ENCODE measurements around the gene DECR2.
"Not testable (repeated sequence)": the region's sequence is repeated elsewhere in the genome, so short reads cannot be mapped to it uniquely, and the experiment has no call there.

The DECR2 gene

GRCh38 chr16:379961-380761, 21.5 kb upstream of the DECR2 start:
- peak overlapping the region; percentile 24 to 54 for H3K9ac ChIP-seq (ENCODE audit: low read depth in 1 of 2, low read length in 2 of 2)
- H3K27me3 ChIP-seq (ENCODE audit: control insufficient read depth in 2 of 2, insufficient read depth in 2 of 2, low read length in 2 of 2) = no peaks in the 10 kb centered on the region
- H3K4me3 ChIP-seq (ENCODE audit: low read length in 2 of 2) = peak overlapping the region; percentile 26 to 76
- peaks cover 8 to 22% of the 10 kb centered on the region in 2 donors for H3K36me3 ChIP-seq (ENCODE audit: control insufficient read depth in 2 of 2, insufficient read depth in 2 of 2, low read length in 2 of 2)
- no peaks in the 10 kb centered on the region for H3K9me3 ChIP-seq (ENCODE audit: control insufficient read depth in 2 of 2, low read length in 2 of 2)
- peak overlapping the region; percentile 34 to 65 for H3K27ac ChIP-seq (ENCODE audit: low read depth in 2 of 2, low read length in 2 of 2)
- peaks cover 27 to 35% of the 10 kb centered on the region in 2 donors for H3K4me1 ChIP-seq (ENCODE audit: control insufficient read depth in 2 of 2, insufficient read depth in 2 of 2, low read length in 2 of 2)

DNA sequence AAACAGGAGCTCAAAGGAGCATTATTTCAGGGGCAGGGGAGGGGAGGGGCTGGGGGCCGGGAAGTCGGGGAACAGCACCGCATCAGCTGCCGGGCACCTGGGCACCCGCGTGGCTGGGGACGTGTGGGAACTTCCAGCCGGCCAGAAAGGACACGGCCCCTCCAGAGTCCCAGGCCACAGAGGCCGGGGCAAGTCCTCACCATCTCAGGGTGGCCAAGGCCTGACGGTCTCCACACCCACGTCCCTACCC, 21.0 kb upstream of the DECR2 start:
- no peaks in the 10 kb centered on the region for H3K9me3 ChIP-seq (ENCODE audit: control insufficient read depth in 2 of 2, low read length in 2 of 2)
- H3K36me3 ChIP-seq (ENCODE audit: control insufficient read depth in 2 of 2, insufficient read depth in 2 of 2, low read length in 2 of 2) = peaks cover 8 to 19% of the 10 kb centered on the region in 2 donors
- peak overlapping the region; percentile 74 to 83 for H3K9ac ChIP-seq (ENCODE audit: low read depth in 1 of 2, low read length in 2 of 2)
- H3K4me3 ChIP-seq (ENCODE audit: low read length in 2 of 2) = peak overlapping the region; percentile 73 to 76
- peaks cover 27 to 35% of the 10 kb centered on the region in 2 donors for H3K4me1 ChIP-seq (ENCODE audit: control insufficient read depth in 2 of 2, insufficient read depth in 2 of 2, low read length in 2 of 2)
- peak overlapping the region; percentile 63 to 71 for H3K27ac ChIP-seq (ENCODE audit: low read depth in 2 of 2, low read length in 2 of 2)
- no peaks in the 10 kb centered on the region for H3K27me3 ChIP-seq (ENCODE audit: control insufficient read depth in 2 of 2, insufficient read depth in 2 of 2, low read length in 2 of 2)

DNA sequence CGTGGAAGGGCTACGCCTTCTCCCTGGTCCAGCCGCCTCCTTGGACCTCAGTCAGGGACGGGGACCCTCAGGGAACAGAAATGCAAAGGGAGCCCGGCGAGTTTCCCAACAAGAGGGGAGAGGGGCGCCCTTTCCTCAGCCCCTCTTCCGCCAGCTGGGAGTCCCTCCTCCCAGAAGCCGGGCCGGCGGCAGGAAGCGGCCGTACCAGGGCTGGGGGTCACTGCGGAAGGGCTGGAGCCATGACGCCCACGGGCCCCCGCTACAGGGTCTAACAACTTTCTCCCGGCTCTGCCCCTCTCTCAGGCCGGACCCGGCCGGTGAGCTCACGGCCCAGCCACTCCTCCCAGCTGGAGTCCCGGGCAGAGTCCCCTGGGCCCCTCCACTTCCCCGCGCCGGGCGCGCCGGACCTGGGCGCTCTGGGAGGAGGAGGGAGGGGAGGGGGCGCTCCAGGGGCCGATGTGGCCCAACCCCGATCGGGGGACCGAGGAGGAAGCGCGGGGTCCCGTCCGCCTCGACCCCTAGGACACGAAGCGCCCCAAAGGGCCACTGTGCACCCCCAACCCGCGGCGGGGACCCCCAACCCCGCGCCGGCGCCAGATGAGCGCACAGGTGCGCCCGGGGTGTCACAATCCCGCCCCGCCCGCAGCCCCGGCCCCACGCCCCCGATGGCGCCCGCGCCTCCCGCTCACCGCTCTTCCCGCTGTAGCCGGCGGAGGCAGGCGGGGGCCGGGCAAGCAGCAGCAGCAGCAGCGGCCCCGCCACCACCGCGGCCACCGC, 20.5 kb upstream of the DECR2 start:
- Histone ChIP-seq H3K36me3 (ENCODE audit: control insufficient read depth in 2 of 2, insufficient read depth in 2 of 2, low read length in 2 of 2) (peaks cover 5 to 14% of the 10 kb centered on the region in 2 donors), H3K27ac (ENCODE audit: low read depth in 2 of 2, low read length in 2 of 2) (peak overlapping the region; percentile 63 to 71), H3K4me3 (ENCODE audit: low read length in 2 of 2) (peak overlapping the region; percentile 73 to 76), H3K4me1 (ENCODE audit: control insufficient read depth in 2 of 2, insufficient read depth in 2 of 2, low read length in 2 of 2) (peaks cover 27 to 35% of the 10 kb centered on the region in 2 donors), H3K9ac (ENCODE audit: low read depth in 1 of 2, low read length in 2 of 2) (peak overlapping the region; percentile 74 to 83), H3K27me3 (ENCODE audit: control insufficient read depth in 2 of 2, insufficient read depth in 2 of 2, low read length in 2 of 2) (no peaks in the 10 kb centered on the region), H3K9me3 (ENCODE audit: control insufficient read depth in 2 of 2, low read length in 2 of 2) (no peaks in the 10 kb centered on the region)

DNA sequence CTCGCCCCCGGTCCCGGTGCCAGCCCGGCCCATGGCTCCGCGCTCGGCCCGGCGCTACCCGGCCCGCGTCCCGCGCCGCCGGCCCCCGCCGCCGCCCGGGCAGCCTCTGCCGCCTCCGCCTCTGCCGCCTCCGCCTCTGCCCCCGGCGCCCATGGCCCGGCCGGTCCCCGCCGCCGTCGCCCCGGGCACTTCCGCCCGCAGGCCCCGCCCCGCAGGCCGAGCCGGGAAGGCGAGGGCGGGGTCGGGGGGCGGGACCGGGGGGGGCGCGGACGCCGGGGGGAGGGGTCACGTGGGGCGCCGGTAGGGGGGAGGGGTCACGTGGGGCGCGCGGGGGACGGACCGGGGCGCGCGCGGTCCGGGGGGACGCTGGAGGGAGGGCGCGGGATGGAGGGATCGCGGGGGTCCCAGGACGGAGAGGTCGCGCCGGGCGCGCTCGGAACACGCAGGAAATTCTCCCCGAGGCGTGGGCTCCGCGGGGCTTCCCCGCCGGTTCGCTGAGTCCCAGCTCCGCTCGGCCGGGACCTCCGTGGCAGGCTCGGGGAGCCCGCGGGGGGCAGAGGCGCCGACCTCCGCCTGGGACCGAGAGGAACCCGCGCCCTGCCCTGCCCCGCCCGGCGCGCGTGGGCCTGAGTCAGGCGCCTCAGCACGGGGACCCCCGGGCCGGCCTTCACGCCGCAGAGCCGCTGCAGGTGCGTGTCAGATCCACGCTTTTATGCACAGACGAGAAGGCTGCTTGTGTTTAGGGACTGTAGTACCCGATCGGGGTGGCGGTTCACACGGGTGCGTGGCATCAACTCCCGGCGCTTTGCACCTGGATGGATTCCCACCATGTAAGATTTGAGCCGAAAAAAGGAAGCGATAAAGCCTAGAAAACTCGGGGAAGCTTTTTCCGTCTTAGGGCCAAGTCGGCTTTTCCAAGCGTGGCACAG, 19.6 kb upstream of the DECR2 start, which contains the start of gene PGAP6:
PGAP6 (minus strand) TSS at position 190 of the 929 bp plus-strand sequence; CDS start at position 33, 157 bp downstream.
- Histone ChIP-seq H3K4me3 (ENCODE audit: low read length in 2 of 2) (peak within 1 kb of the TSS; percentile 84 to 89), H3K27ac (ENCODE audit: low read depth in 2 of 2, low read length in 2 of 2) (peak within 1 kb of the TSS; percentile 80 to 87), H3K27me3 (ENCODE audit: control insufficient read depth in 2 of 2, insufficient read depth in 2 of 2, low read length in 2 of 2) (no peaks in the 10 kb centered on the region), H3K9ac (ENCODE audit: low read depth in 1 of 2, low read length in 2 of 2) (peak within 1 kb of the TSS; percentile 76 to 83), H3K4me1 (ENCODE audit: control insufficient read depth in 2 of 2, insufficient read depth in 2 of 2, low read length in 2 of 2) (peaks cover 27 to 35% of the 10 kb centered on the region in 2 donors), H3K9me3 (ENCODE audit: control insufficient read depth in 2 of 2, low read length in 2 of 2) (no peaks in the 10 kb centered on the region), H3K36me3 (ENCODE audit: control insufficient read depth in 2 of 2, insufficient read depth in 2 of 2, low read length in 2 of 2) (peaks cover 1 to 6% of the 10 kb centered on the region in 2 donors)

DNA sequence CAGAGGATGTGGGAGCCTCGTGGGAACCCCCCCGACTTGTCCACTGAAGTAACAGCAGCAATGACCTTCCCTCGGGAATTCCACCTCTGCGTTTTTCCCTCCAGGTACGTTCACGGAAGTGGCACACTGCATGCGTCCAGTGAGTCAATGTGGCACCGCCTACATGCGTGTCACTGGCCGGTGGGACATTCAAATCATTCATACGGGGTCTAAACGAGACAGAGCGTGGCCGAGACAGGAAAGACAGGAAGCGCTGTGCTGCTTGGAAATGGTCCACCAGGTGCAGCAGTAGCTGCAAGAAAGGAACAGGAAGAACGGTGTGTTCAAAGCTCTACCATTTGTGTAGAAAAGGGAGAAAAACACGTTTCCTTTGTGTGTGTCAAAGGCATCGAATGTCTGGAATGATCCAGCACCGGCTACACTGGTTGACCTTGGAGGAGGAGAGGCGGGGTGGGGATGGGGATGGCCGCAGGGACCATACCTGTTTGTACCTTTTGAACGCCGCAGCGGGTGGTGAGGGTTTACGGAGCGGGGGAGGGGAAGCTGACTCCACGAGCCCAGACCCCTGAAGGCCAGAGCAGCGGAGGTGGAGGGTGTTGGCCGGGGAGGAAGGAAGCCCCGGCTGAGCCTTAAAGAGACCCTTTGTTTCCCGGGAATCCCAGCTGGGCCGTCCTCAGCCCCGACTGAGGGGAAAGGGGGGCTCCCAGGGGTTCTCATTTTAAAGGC, 18.2 kb upstream of the DECR2 start:
- H3K4me1 ChIP-seq (ENCODE audit: control insufficient read depth in 2 of 2, insufficient read depth in 2 of 2, low read length in 2 of 2) = peaks cover 27 to 35% of the 10 kb centered on the region in 2 donors
- H3K9me3 ChIP-seq (ENCODE audit: control insufficient read depth in 2 of 2, low read length in 2 of 2) = no peaks in the 10 kb centered on the region
- no peaks in the 10 kb centered on the region for H3K36me3 ChIP-seq (ENCODE audit: control insufficient read depth in 2 of 2, insufficient read depth in 2 of 2, low read length in 2 of 2)
- H3K4me3 ChIP-seq (ENCODE audit: low read length in 2 of 2) = peak overlapping the region; percentile 53 to 89
- H3K9ac ChIP-seq (ENCODE audit: low read depth in 1 of 2, low read length in 2 of 2) = peak overlapping the region; percentile 76 to 81
- H3K27ac ChIP-seq (ENCODE audit: low read depth in 2 of 2, low read length in 2 of 2) = peak overlapping the region; percentile 80 to 87
- no peaks in the 10 kb centered on the region for H3K27me3 ChIP-seq (ENCODE audit: control insufficient read depth in 2 of 2, insufficient read depth in 2 of 2, low read length in 2 of 2)

- Histone ChIP-seq H3K4me1 (ENCODE audit: control insufficient read depth in 2 of 2, insufficient read depth in 2 of 2, low read length in 2 of 2) (peaks cover 10 to 14% of the 10 kb centered on the region in 2 donors), H3K27me3 (ENCODE audit: control insufficient read depth in 2 of 2, insufficient read depth in 2 of 2, low read length in 2 of 2) (no peaks in the 10 kb centered on the region), H3K9ac (ENCODE audit: low read depth in 1 of 2, low read length in 2 of 2) (no peak overlapping the region), H3K27ac (ENCODE audit: low read depth in 2 of 2, low read length in 2 of 2) (peak overlapping the region in 1 of 2 donors; percentile 11), H3K36me3 (ENCODE audit: control insufficient read depth in 2 of 2, insufficient read depth in 2 of 2, low read length in 2 of 2) (no peaks in the 10 kb centered on the region), H3K4me3 (ENCODE audit: low read length in 2 of 2) (no peak overlapping the region), H3K9me3 (ENCODE audit: control insufficient read depth in 2 of 2, low read length in 2 of 2) (no peaks in the 10 kb centered on the region)
Observed at GRCh38 chr16:386641-387156, 15.0 kb upstream of the DECR2 start.

DNA sequence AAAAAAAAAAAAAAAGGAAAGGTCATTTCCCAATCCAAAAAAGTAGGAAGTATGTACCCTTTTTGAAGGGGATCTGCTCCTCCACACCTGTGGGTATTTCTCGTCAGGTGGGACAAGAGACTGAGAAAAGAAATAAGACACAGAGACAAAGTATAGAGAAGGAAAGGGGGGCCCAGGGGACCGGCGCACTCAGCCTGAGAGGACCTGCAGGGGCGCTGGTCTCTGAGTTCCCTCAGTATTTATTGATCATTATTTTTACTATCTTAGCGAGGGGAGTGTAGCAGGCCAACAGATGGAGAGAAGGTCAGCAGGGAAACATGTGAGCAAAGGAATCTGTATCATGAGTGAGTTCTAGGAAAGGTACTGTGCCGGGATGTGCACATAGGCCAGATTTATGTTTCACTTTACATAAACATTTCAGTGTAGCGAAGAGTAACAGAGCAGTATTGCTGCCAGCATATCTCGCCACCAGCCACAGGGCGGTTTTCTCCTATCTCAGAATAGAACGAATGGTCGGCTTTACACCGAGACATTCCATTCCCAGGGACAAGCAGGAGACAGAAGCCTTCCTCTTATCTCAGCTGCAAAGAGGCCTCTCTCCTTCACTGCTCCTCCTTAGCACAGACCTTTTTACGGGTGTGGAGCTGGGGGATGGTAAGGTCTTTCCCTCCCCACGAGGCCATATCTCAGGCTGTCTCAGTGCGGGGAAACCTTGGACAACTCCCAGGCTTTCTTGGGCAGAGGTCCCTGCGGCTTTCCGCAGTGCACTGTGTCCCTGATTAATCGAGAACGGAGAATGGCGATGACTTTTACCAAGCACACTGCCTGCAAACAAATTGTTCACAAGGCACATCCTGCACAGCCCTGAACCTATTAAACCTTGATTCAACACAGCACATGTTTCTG, 13.7 kb upstream of the DECR2 start:
- H3K4me3 ChIP-seq (ENCODE audit: low read length in 2 of 2); H3K9me3 ChIP-seq (ENCODE audit: control insufficient read depth in 2 of 2, low read length in 2 of 2); H3K4me1 ChIP-seq (ENCODE audit: control insufficient read depth in 2 of 2, insufficient read depth in 2 of 2, low read length in 2 of 2); H3K9ac ChIP-seq (ENCODE audit: low read depth in 1 of 2, low read length in 2 of 2); H3K27me3 ChIP-seq (ENCODE audit: control insufficient read depth in 2 of 2, insufficient read depth in 2 of 2, low read length in 2 of 2); H3K27ac ChIP-seq (ENCODE audit: low read depth in 2 of 2, low read length in 2 of 2); H3K36me3 ChIP-seq (ENCODE audit: control insufficient read depth in 2 of 2, insufficient read depth in 2 of 2, low read length in 2 of 2): not testable (repeated sequence)

GRCh38 chr16:389352-389751, 12.3 kb upstream of the DECR2 start:
- no peaks in the 10 kb centered on the region for H3K4me1 ChIP-seq (ENCODE audit: control insufficient read depth in 2 of 2, insufficient read depth in 2 of 2, low read length in 2 of 2)
- no peak overlapping the region for H3K27ac ChIP-seq (ENCODE audit: low read depth in 2 of 2, low read length in 2 of 2)
- no peaks in the 10 kb centered on the region for H3K9me3 ChIP-seq (ENCODE audit: control insufficient read depth in 2 of 2, low read length in 2 of 2)
- no peaks in the 10 kb centered on the region for H3K27me3 ChIP-seq (ENCODE audit: control insufficient read depth in 2 of 2, insufficient read depth in 2 of 2, low read length in 2 of 2)
- no peak overlapping the region for H3K9ac ChIP-seq (ENCODE audit: low read depth in 1 of 2, low read length in 2 of 2)
- no peak overlapping the region for H3K4me3 ChIP-seq (ENCODE audit: low read length in 2 of 2)
- H3K36me3 ChIP-seq (ENCODE audit: control insufficient read depth in 2 of 2, insufficient read depth in 2 of 2, low read length in 2 of 2) = no peaks in the 10 kb centered on the region
